ENCODE results near the gene UBE2M.

The UBE2M gene

GRCh38 chr19:58538257-58539168 lies 19.9 kb downstream of the UBE2M start:
- peak; percentile 69 for DNase-seq

- DNase-seq = no peak
Observed at GRCh38 chr19:58536852-58537798, 21.3 kb downstream of the UBE2M start.

GRCh38 chr19:58535857-58536256 lies 22.6 kb downstream of the UBE2M start:
- DNase-seq = no peak

GRCh38 chr19:58531034-58531840 lies 27.2 kb downstream of the UBE2M start:
- no peak for DNase-seq

- no peak for DNase-seq
Observed at GRCh38 chr19:58529405-58529804, 29.0 kb downstream of the UBE2M start.

- no peak for DNase-seq
Observed at GRCh38 chr19:58522709-58523108, 35.7 kb downstream of the UBE2M start.

GRCh38 chr19:58521651-58522050 lies 36.8 kb downstream of the UBE2M start:
- no peak for DNase-seq

GRCh38 chr19:58520257-58520599 lies 38.2 kb downstream of the UBE2M start:
- DNase-seq = no peak

- DNase-seq = peak; percentile 97
Observed at GRCh38 chr19:58519355-58520256, 38.8 kb downstream of the UBE2M start, which contains the start of gene ZBTB45. ZBTB45 (minus strand) TSS chr19:58519810; CDS start chr19:58517673, 2,137 bp downstream.

- DNase-seq = peak; percentile 76
Observed at GRCh38 chr19:58519087-58519354, 39.4 kb downstream of the UBE2M start.

- DNase-seq = peak; percentile 36
Observed at GRCh38 chr19:58518256-58519086, 39.9 kb downstream of the UBE2M start.

- no peak for DNase-seq
Observed at GRCh38 chr19:58516964-58517833, 41.2 kb downstream of the UBE2M start.

GRCh38 chr19:58516246-58516836 lies 42.1 kb downstream of the UBE2M start:
- no peak for DNase-seq

GRCh38 chr19:58515259-58515658 lies 43.2 kb downstream of the UBE2M start:
- no peak for DNase-seq

GRCh38 chr19:58514564-58515022 lies 43.8 kb downstream of the UBE2M start:
- DNase-seq = no peak

GRCh38 chr19:58513694-58514563 lies 44.5 kb downstream of the UBE2M start:
- peak; percentile 91 for DNase-seq

- no peak for DNase-seq
Observed at GRCh38 chr19:58513213-58513693, 45.2 kb downstream of the UBE2M start.
